ENCODE results near the gene HYAL3.
A peak's percentile ranks its signal among the peaks of the same experiment; 100 is the strongest.

- TF ChIP-seq CTCF (IDR thresholded peaks at IDR 0.05) (peak in 2 of 4 experiments; percentile 5 to 15), POLR2A (IDR thresholded peaks at IDR 0.05) (no peak)
These were observed 56.2 kb downstream of the HYAL3 start for GRCh38 chr3:50242851-50243542.

Measured in gastroesophageal sphincter (tissue), 3 donors.